Measurements from ENCODE around the gene ID4.
A peak's percentile ranks its signal among the peaks of the same experiment; 100 is the strongest.

Gene ID4

GRCh38 chr6:19880066-19880465 lies 42.9 kb downstream of the ID4 start:
- Histone ChIP-seq H3K36me3 (ENCODE audit: control insufficient read depth in 2 of 2, insufficient read depth in 1 of 2, low read length in 2 of 2) (no peaks in the 10 kb centered on the region), H3K4me3 (ENCODE audit: low read depth, low read length) (no peak overlapping the region), H3K9me3 (ENCODE audit: control insufficient read depth, insufficient read depth, low read depth, low read length) (no peaks in the 10 kb centered on the region), H3K27ac (ENCODE audit: extremely low read depth, low read depth, low read length) (no peak overlapping the region), H3K4me1 (ENCODE audit: control insufficient read depth, insufficient read depth, low read length) (peaks cover 2% of the 10 kb centered on the region; the same call in 1 of the 2 replicates)
- POLR2A ChIA-PET = no interaction called here
- CTCF ChIA-PET = interaction anchor here (0.7 to 1.5 kb wide), 3 partner anchors 29 to 1414 kb away, joined by 3 read pairs; no protein-coding TSS in a partner anchor
- peak; percentile 22; the same call in 1 of the 2 replicates for TF ChIP-seq TRIM28 (IDR thresholded peaks at IDR 0.05; ENCODE audit: borderline replicate concordance, low read length)
- TF ChIP-seq ZNF449 (tag by site-specific recombination; IDR thresholded peaks at IDR 0.05) = peak; percentile 56; the same call in 1 of the 2 replicates
- no peak for TF ChIP-seq SP3 (tag by site-specific recombination; IDR thresholded peaks at IDR 0.05)

DNA sequence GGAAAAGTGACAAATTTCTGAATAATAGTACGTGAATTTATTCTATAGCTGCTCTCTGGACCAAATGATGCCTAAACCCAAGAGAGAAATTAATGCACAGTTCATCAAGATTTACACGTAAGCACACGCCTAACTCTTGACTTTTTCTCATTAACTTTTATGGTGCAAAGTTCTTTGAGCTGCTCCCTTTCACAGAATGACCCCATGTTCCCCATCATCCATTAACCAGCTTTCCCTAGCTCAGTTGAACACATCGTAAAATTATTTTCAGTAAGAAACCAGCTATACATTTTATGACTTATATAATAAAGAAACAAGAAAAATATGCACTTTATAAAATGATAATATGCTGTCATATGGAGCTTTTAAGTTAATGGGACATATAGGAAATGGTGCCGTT lies 54.3 kb downstream of the ID4 start:
- no peak for TF ChIP-seq TCF7L2 (IDR thresholded peaks at IDR 0.05; ENCODE audit: borderline replicate concordance, low read depth, low read length)
- TF ChIP-seq ZNF248 (tag by site-specific recombination; IDR thresholded peaks at IDR 0.05) = no peak
- TF ChIP-seq ZNF488 (tag by site-specific recombination; IDR thresholded peaks at IDR 0.05) = no peak
- TF ChIP-seq ZNF791 (tag by site-specific recombination; IDR thresholded peaks at IDR 0.05) = no peak
- no peak for TF ChIP-seq ZNF830 (tag by site-specific recombination; IDR thresholded peaks at IDR 0.05; ENCODE audit: low read depth)
- no peak for TF ChIP-seq SETDB1 (IDR thresholded peaks at IDR 0.05; ENCODE audit: insufficient read length, low read length)
- no peak for TF ChIP-seq ZNF280C (tag by site-specific recombination; IDR thresholded peaks at IDR 0.05)
- TF ChIP-seq ZSCAN16 (tag by site-specific recombination; IDR thresholded peaks at IDR 0.05) = no peak
- no peak for TF ChIP-seq ZNF362 (tag by site-specific recombination; IDR thresholded peaks at IDR 0.05)
- TF ChIP-seq ZSCAN5A (tag by site-specific recombination; IDR thresholded peaks at IDR 0.05) = no peak
- no peak for TF ChIP-seq ZNF561 (tag by site-specific recombination; IDR thresholded peaks at IDR 0.05; ENCODE audit: borderline replicate concordance)
- TF ChIP-seq, protein P1, sequence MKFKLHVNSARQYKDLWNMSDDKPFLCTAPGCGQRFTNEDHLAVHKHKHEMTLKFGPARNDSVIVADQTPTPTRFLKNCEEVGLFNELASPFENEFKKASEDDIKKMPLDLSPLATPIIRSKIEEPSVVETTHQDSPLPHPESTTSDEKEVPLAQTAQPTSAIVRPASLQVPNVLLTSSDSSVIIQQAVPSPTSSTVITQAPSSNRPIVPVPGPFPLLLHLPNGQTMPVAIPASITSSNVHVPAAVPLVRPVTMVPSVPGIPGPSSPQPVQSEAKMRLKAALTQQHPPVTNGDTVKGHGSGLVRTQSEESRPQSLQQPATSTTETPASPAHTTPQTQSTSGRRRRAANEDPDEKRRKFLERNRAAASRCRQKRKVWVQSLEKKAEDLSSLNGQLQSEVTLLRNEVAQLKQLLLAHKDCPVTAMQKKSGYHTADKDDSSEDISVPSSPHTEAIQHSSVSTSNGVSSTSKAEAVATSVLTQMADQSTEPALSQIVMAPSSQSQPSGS (tag by site-specific recombination; IDR thresholded peaks at IDR 0.05; ENCODE audit: low read depth) = no peak
- TF ChIP-seq ZNF548 (tag by site-specific recombination; IDR thresholded peaks at IDR 0.05) = no peak
- no peak for TF ChIP-seq ZNF48 (tag by site-specific recombination; IDR thresholded peaks at IDR 0.05)
- no peak for TF ChIP-seq PRDM4 (tag by site-specific recombination; IDR thresholded peaks at IDR 0.05)
- POLR2A ChIA-PET = no interaction called here
- H3K9me3 ChIP-seq (ENCODE audit: control insufficient read depth, insufficient read depth, low read depth, low read length) = no peaks in the 10 kb centered on the region
- CTCF ChIA-PET = interaction anchor here (0.6 to 1.3 kb wide), 2 partner anchors 18 to 864 kb away, joined by 3 read pairs; no protein-coding TSS in a partner anchor
- no peak overlapping the region for H3K27ac ChIP-seq (ENCODE audit: extremely low read depth, low read depth, low read length)
- no peaks in the 10 kb centered on the region for H3K4me1 ChIP-seq (ENCODE audit: control insufficient read depth, insufficient read depth, low read length)
- H3K36me3 ChIP-seq (ENCODE audit: control insufficient read depth in 2 of 2, insufficient read depth in 1 of 2, low read length in 2 of 2) = no peaks in the 10 kb centered on the region
- H3K4me3 ChIP-seq (ENCODE audit: low read depth, low read length) = no peak overlapping the region
